ENCODE measurements around the gene COQ6.
"Not testable (repeated sequence)": the region's sequence is repeated elsewhere in the genome, so short reads cannot be mapped to it uniquely, and the experiment has no call there.

GRCh38 chr14:73919457-73919856 is 30.6 kb upstream of the COQ6 start:
- not testable (repeated sequence) for TF ChIP-seq CTCF, EZH2, EZH2phosphoT487 (IDR thresholded peaks at IDR 0.05)
